Measurements from ENCODE around the gene RASA3.
"Not testable (repeated sequence)": the region's sequence is repeated elsewhere in the genome, so short reads cannot be mapped to it uniquely, and the experiment has no call there.

The RASA3 gene

GRCh38 chr13:114103801-114104654, 28.4 kb downstream of the RASA3 start:
- DNase-seq (ENCODE audit: insufficient read length, low spot score): no peak
- FAIRE-seq: no peak
- no peak for TF ChIP-seq CTCF (IDR thresholded peaks at IDR 0.05; ENCODE audit: insufficient read depth, missing control alignments)

- not testable (repeated sequence) for DNase-seq (ENCODE audit: insufficient read length, low spot score); FAIRE-seq
Measured at GRCh38 chr13:114103289-114103621, 29.2 kb downstream of the RASA3 start.

GRCh38 chr13:114102521-114103288, 29.7 kb downstream of the RASA3 start:
- no peak for DNase-seq (ENCODE audit: insufficient read length, low spot score)
- no peak for FAIRE-seq
- TF ChIP-seq CTCF (IDR thresholded peaks at IDR 0.05; ENCODE audit: insufficient read depth, missing control alignments): no peak

GRCh38 chr13:114102131-114102520, 30.3 kb downstream of the RASA3 start:
- DNase-seq (ENCODE audit: insufficient read length, low spot score) (no peak), FAIRE-seq (no peak)
- TF ChIP-seq CTCF (IDR thresholded peaks at IDR 0.05; ENCODE audit: insufficient read depth, missing control alignments): no peak

GRCh38 chr13:114101358-114102130, 30.9 kb downstream of the RASA3 start:
- FAIRE-seq: no peak
- TF ChIP-seq CTCF (IDR thresholded peaks at IDR 0.05; ENCODE audit: insufficient read depth, missing control alignments): no peak

GRCh38 chr13:114100446-114101357, 31.7 kb downstream of the RASA3 start:
- DNase-seq (ENCODE audit: insufficient read length, low spot score) (no peak), FAIRE-seq (no peak)
- no peak for TF ChIP-seq CTCF (IDR thresholded peaks at IDR 0.05; ENCODE audit: insufficient read depth, missing control alignments)

More at GRCh38 chr13:114101358-114102130, 30.9 kb downstream of the RASA3 start:
- no peak for DNase-seq (ENCODE audit: insufficient read length, low spot score)
